HepG2 (cell line): ENCODE measurements around the gene H1-8. TPM values are rescaled to one million over a fixed set of nuclear protein-coding genes. Genes with fewer than 3 reads are reported as not detected.

Source experiments
- ATAC-seq: fragments of 200-7000 bp; cut with Tn5 transposase; 3 replicates; pipeline ENCODE4 v1.9.1; 2020; ENCODE audit warnings: mild to moderate bottlenecking, moderate library complexity
- BruUV-seq: library from RNA; stranded (reverse); fragments of 400-500 nt; replicated peaks from 2 replicates; lab custom pipeline; 2021; lab: Mats Ljungman, UMichigan
- CTCF ChIA-PET: fragments of 300-600 bp; formaldehyde crosslinking; extraction: SDS; loops from one replicate; lab custom pipeline; 2021; ENCODE audit warnings: low total read pairs, inconsistent platforms, low intra/inter-chr PET ratio; lab: Yijun Ruan, JAX
- POLR2A ChIA-PET: fragments of 350-600 bp; sonication (Branson Sonifier 250); formaldehyde crosslinking; loops from one replicate; lab custom pipeline; 2020; ENCODE audit warnings: antibody characterized with exemption, inconsistent platforms; lab: Yijun Ruan, JAX
- DNase-seq: peaks from one replicate; pipeline ENCODE4 v3.0.0-alpha.2; 2015; ENCODE audit warnings: low spot score
- FAIRE-seq: peaks from 3 replicates; lab custom pipeline; 2011; peaks lifted over from hg19 to GRCh38; lab: Jason Lieb, UNC
- H2AFZ ChIP-seq: one replicate; pipeline ENCODE4 v1.6.1; 2011; ENCODE audit warnings: low read length, inconsistent platforms
- H3K27ac ChIP-seq: fragments of 300-600 bp; 3 replicates; pipeline ENCODE4 v1.8.0; 2011; ENCODE audit warnings: mixed run types, mild to moderate bottlenecking, mixed read lengths, low read length, inconsistent platforms; ENCODE audit not compliant: insufficient read depth; ENCODE audit errors: extremely low read length
- H3K27me3 ChIP-seq, 2 experiments: fragments of 200-600 bp in 1 of 2; 2 replicates in 1 of 2; 3 replicates in 1 of 2; pipeline versions ENCODE4 v1.6.0 to v1.8.0; 2011; ENCODE audit warnings: low read length in 2 of 2, mild to moderate bottlenecking in 2 of 2, moderate library complexity in 2 of 2, inconsistent platforms in 1 of 2; ENCODE audit not compliant: insufficient read depth in 2 of 2, control insufficient read depth in 1 of 2
- H3K36me3 ChIP-seq, 2 experiments: fragments of 200-600 bp in 1 of 2; replicated peaks in 1 of 2; 2 replicates in 1 of 2; 3 replicates in 1 of 2; pipeline versions ENCODE4 v1.5.1 to v1.8.0; 2011; ENCODE audit warnings: low read length in 2 of 2, inconsistent platforms in 1 of 2; ENCODE audit not compliant: insufficient read depth in 2 of 2, control insufficient read depth in 1 of 2
- H3K4me1 ChIP-seq: 2 replicates; pipeline ENCODE4 v1.5.1; 2012; ENCODE audit warnings: low read length, inconsistent platforms; ENCODE audit not compliant: insufficient read depth
- H3K4me2 ChIP-seq: 2 replicates; pipeline ENCODE4 v1.6.0; 2011; ENCODE audit warnings: low read depth, low read length, inconsistent platforms
- H3K4me3 ChIP-seq, 3 experiments: fragments of 200-600 bp in 1 of 3; sonication (generic), shearing (Covaris generic) in 1 of 3; replicated peaks in 1 of 3; 2 replicates each; pipeline ENCODE4 v1.5.1; 2011 to 2016; ENCODE audit warnings: low read length in 3 of 3, inconsistent platforms in 2 of 3, low read depth in 2 of 3, mild to moderate bottlenecking in 2 of 3, control low read depth in 1 of 3, mixed read lengths in 1 of 3; ENCODE audit not compliant: insufficient read depth in 1 of 3
- H3K79me2 ChIP-seq: one replicate; pipeline ENCODE4 v1.6.1; 2011; ENCODE audit warnings: low read length, inconsistent platforms; ENCODE audit not compliant: insufficient read depth
- H3K9ac ChIP-seq: 2 replicates; pipeline ENCODE4 v1.6.0; 2011; ENCODE audit warnings: mild to moderate bottlenecking, low read depth, low read length, inconsistent platforms; ENCODE audit not compliant: insufficient read depth
- H3K9me3 ChIP-seq: 2 replicates; pipeline ENCODE4 v1.5.1; 2012; ENCODE audit warnings: mild to moderate bottlenecking, low read length
- H4K20me1 ChIP-seq: 2 replicates; pipeline ENCODE4 v1.6.0; 2011; ENCODE audit warnings: inconsistent platforms, mild to moderate bottlenecking, low read length, moderate library complexity; ENCODE audit not compliant: insufficient read depth
- CAMTA2 ChIP-seq: sonication (generic); formaldehyde crosslinking; IDR thresholded peaks from 2 replicates; pipeline ENCODE4 v1.4.0; 2020; ENCODE audit warnings: mild to moderate bottlenecking, missing genetic modification reagents, borderline replicate concordance
- KMT2B ChIP-seq: IDR thresholded peaks from 2 replicates; pipeline ENCODE4 v1.6.1; 2016; ENCODE audit warnings: missing genetic modification reagents, missing compliant biosample characterization
- MAZ ChIP-seq, 2 experiments: sonication (generic) in 1 of 2; formaldehyde crosslinking in 1 of 2; IDR thresholded peaks; 2 replicates each; pipeline versions ENCODE4 v1.5.0 to v1.6.1; 2012 to 2020; ENCODE audit warnings: low read depth in 2 of 2, mild to moderate bottlenecking in 2 of 2, borderline replicate concordance in 1 of 2, improper control_type of control experiment in 1 of 2, low read length in 1 of 2, missing genetic modification reagents in 1 of 2, moderate library complexity in 1 of 2
- MXD1 ChIP-seq: sonication (generic); formaldehyde crosslinking; IDR thresholded peaks from 2 replicates; pipeline ENCODE4 v1.4.0; 2020; ENCODE audit warnings: mild to moderate bottlenecking, missing genetic modification reagents
- POGZ ChIP-seq: sonication (generic); formaldehyde crosslinking; IDR thresholded peaks from 2 replicates; pipeline ENCODE4 v1.4.0; 2020; ENCODE audit warnings: mild to moderate bottlenecking, missing genetic modification reagents
- SKI ChIP-seq: fragments of 450-650 bp; IDR thresholded peaks from one replicate; pipeline ENCODE4 v1.6.1; 2018; ENCODE audit warnings: mild to moderate bottlenecking; ENCODE audit not compliant: partially characterized antibody
- SYNCRIP ChIP-seq: fragments of 200-400 bp; formaldehyde crosslinking; IDR thresholded peaks from 2 replicates; pipeline ENCODE4 v1.6.1; 2018; ENCODE audit warnings: mild to moderate bottlenecking, low read depth, low read length; ENCODE audit not compliant: insufficient read depth
- TBX2 ChIP-seq: sonication (generic); formaldehyde crosslinking; IDR thresholded peaks from 2 replicates; pipeline ENCODE4 v1.5.0; 2020; ENCODE audit warnings: missing genetic modification reagents, mild to moderate bottlenecking, borderline replicate concordance
- YEATS4 ChIP-seq: sonication (generic); formaldehyde crosslinking; IDR thresholded peaks from 2 replicates; pipeline ENCODE4 v1.4.0; 2020; ENCODE audit warnings: missing genetic modification reagents, borderline replicate concordance
- ZC3H4 ChIP-seq: sonication (generic); formaldehyde crosslinking; IDR thresholded peaks from 2 replicates; pipeline ENCODE4 v1.4.0; 2020; ENCODE audit warnings: missing genetic modification reagents, borderline replicate concordance
- ZNF30 ChIP-seq: sonication (generic); formaldehyde crosslinking; IDR thresholded peaks from 2 replicates; pipeline ENCODE4 v1.5.0; 2020; ENCODE audit warnings: mild to moderate bottlenecking, missing genetic modification reagents
- ZNF749 ChIP-seq: sonication (generic); formaldehyde crosslinking; IDR thresholded peaks from 2 replicates; pipeline ENCODE4 v1.8.0; 2022; ENCODE audit warnings: mild to moderate bottlenecking, missing genetic modification reagents, moderate library complexity, borderline replicate concordance
- WGBS: methylation state at CpG from one replicate; pipeline ENCODE4 v1.1.6; 2017; ENCODE audit warnings: low lambda C conversion rate; 5-methylcytosine and 5-hydroxymethylcytosine counted together
- in situ Hi-C: cut with HindIII; loops from 2 replicates; pipeline ENCODE4 v1.10.0; 2017; ENCODE audit warnings: low pct_unique_long_range_greater_than_20kb; ENCODE audit not compliant: extremely low pct_ligation_motif_present
- intact Hi-C: fragments of 100-400 bp; cut with micrococcal nuclease; formaldehyde crosslinking; loops from one replicate; pipeline ENCODE4 v1.10.0; 2022; ENCODE audit not compliant: unreplicated experiment
- polyA plus RNA-seq, 8 experiments: library from polyadenylated mRNA; depleted of rRNA in 3 of 8; stranded (reverse) in 7 of 8; unstranded in 1 of 8; fragments of >200 nt; fragmentation: Illumina TruSeq in 4 of 8; extraction: Trizol in 4 of 8; gene quantifications; 2 replicates each; pipeline versions ENCODE4 v1.2.1 to v1.2.3, GENCODE V29; 2011 to 2016; ENCODE audit warnings: low read depth in 4 of 8, missing spikeins in 1 of 8, mixed read lengths in 1 of 8; ENCODE audit not compliant: insufficient read depth in 1 of 8
- total RNA-seq, 5 experiments: library from RNA; depleted of rRNA; stranded (reverse); fragments of >200 nt; fragmentation: Illumina TruSeq; extraction: Trizol; gene quantifications; 2 replicates each; pipeline ENCODE4 v1.2.3, GENCODE V29; 2016; ENCODE audit warnings: low read depth in 1 of 5
- TF ChIP-seq, protein P1 (sequence below): sonication (generic); formaldehyde crosslinking; IDR thresholded peaks from 2 replicates; pipeline ENCODE4 v1.4.0; 2020; ENCODE audit warnings: low read depth, missing genetic modification reagents
- TF ChIP-seq, protein P2 (sequence below), 2 experiments: sonication (generic) in 1 of 2; formaldehyde crosslinking in 1 of 2; IDR thresholded peaks; 2 replicates each; pipeline versions ENCODE4 v1.4.0 to v1.6.1; 2018 to 2020; ENCODE audit warnings: missing genetic modification reagents in 2 of 2, borderline replicate concordance in 1 of 2, low read depth in 1 of 2, mild to moderate bottlenecking in 1 of 2, missing biosample characterization in 1 of 2

Gene H1-8
- total and polyA plus RNA-seq, 2 of the 13 experiments (the other 11 are each of a cell fraction or from before 2014, with no cell fraction given) = 0.08 TPM; not detected in 1

- TF ChIP-seq, protein P1, sequence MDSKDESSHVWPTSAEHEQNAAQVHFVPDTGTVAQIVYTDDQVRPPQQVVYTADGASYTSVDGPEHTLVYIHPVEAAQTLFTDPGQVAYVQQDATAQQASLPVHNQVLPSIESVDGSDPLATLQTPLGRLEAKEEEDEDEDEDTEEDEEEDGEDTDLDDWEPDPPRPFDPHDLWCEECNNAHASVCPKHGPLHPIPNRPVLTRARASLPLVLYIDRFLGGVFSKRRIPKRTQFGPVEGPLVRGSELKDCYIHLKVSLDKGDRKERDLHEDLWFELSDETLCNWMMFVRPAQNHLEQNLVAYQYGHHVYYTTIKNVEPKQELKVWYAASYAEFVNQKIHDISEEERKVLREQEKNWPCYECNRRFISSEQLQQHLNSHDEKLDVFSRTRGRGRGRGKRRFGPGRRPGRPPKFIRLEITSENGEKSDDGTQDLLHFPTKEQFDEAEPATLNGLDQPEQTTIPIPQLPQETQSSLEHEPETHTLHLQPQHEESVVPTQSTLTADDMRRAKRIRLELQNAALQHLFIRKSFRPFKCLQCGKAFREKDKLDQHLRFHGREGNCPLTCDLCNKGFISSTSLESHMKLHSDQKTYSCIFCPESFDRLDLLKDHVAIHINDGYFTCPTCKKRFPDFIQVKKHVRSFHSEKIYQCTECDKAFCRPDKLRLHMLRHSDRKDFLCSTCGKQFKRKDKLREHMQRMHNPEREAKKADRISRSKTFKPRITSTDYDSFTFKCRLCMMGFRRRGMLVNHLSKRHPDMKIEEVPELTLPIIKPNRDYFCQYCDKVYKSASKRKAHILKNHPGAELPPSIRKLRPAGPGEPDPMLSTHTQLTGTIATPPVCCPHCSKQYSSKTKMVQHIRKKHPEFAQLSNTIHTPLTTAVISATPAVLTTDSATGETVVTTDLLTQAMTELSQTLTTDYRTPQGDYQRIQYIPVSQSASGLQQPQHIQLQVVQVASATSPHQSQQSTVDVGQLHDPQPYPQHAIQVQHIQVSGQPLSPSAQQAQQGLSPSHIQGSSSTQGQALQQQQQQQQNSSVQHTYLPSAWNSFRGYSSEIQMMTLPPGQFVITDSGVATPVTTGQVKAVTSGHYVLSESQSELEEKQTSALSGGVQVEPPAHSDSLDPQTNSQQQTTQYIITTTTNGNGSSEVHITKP (CRISPR knock-in tag) = no peak
- TF ChIP-seq MXD1 (CRISPR knock-in tag) = no peak
Measured at GRCh38 chr3:129554356-129555152, 11.6 kb downstream of the H1-8 start (continued).

DNA sequence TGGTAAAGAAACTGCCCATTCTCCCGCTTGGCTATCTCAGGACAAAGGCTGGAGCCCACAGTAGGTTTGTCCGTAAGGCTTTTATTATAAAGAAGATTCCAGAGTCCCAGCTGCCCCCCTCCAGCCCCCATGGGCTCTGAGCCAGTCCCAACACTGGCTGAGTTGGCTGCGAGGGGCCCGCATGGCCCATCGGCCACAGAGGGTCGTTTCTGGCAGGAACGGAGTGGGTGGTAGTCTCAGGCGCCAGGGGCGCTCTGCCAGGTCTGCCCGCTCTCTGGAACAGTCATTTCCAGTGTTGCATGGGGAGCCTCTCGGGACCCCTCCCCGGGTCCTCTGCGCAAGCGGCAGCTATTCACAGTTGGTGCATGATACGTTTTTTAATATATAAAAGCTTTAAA is 12.2 kb downstream of the H1-8 start:
- no peak overlapping the region for H2AFZ ChIP-seq
- H3K4me3 ChIP-seq = no peak overlapping the region
- CTCF ChIA-PET = no interaction called here
- H3K4me1 ChIP-seq = peaks cover 50% of the 10 kb centered on the region
- no peaks in the 10 kb centered on the region; a peak in 1 of 5 replicates for H3K27me3 ChIP-seq
- ATAC-seq (no peak), FAIRE-seq (no peak), DNase-seq (no peak)
- intact Hi-C loops = loop anchor here (10.0 kb wide), 1 partner anchor 60 kb away; no protein-coding TSS in a partner anchor
- in situ Hi-C loops = no loop called here
- no peak overlapping the region for H3K4me2 ChIP-seq
- no TSS peak for BruUV-seq
- H3K36me3 ChIP-seq = peaks cover 7 to 12% of the 10 kb centered on the region in 2 experiments; a peak in 3 of 5 replicates
- H3K9me3 ChIP-seq = no peaks in the 10 kb centered on the region
- H3K9ac ChIP-seq = no peak overlapping the region
- H3K79me2 ChIP-seq = no peaks in the 10 kb centered on the region
- H3K27ac ChIP-seq = no peak overlapping the region
- POLR2A ChIA-PET = interaction anchor here (1.0 to 2.2 kb wide), 4 partner anchors 8 to 65 kb away, joined by 3 to 11 read pairs (median 4); no protein-coding TSS in a partner anchor
- no peaks in the 10 kb centered on the region for H4K20me1 ChIP-seq
- TF ChIP-seq ZNF749 (CRISPR knock-in tag) = no peak
- no peak for TF ChIP-seq TBX2 (CRISPR knock-in tag)
- no peak for TF ChIP-seq KMT2B (CRISPR knock-in tag)
- TF ChIP-seq YEATS4 = no peak
- TF ChIP-seq MAZ (IDR thresholded peaks at IDR 0.05; ENCODE audit: borderline replicate concordance, low read depth, low read length) = no peak
- TF ChIP-seq MAZ (CRISPR knock-in tag; IDR thresholded peaks at IDR 0.05; ENCODE audit: low read depth) = no peak
- no peak for TF ChIP-seq SYNCRIP
- TF ChIP-seq CAMTA2 (CRISPR knock-in tag) = no peak
- TF ChIP-seq, protein P2, sequence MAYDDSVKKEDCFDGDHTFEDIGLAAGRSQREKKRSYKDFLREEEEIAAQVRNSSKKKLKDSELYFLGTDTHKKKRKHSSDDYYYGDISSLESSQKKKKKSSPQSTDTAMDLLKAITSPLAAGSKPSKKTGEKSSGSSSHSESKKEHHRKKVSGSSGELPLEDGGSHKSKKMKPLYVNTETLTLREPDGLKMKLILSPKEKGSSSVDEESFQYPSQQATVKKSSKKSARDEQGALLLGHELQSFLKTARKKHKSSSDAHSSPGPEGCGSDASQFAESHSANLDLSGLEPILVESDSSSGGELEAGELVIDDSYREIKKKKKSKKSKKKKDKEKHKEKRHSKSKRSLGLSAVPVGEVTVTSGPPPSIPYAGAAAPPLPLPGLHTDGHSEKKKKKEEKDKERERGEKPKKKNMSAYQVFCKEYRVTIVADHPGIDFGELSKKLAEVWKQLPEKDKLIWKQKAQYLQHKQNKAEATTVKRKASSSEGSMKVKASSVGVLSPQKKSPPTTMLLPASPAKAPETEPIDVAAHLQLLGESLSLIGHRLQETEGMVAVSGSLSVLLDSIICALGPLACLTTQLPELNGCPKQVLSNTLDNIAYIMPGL (CRISPR knock-in tag; IDR thresholded peaks at IDR 0.05; ENCODE audit: borderline replicate concordance in 1 of 2, low read depth in 1 of 2) = no peak
- no peak for TF ChIP-seq ZC3H4 (CRISPR knock-in tag)
- no peak for TF ChIP-seq SKI
- no peak for TF ChIP-seq ZNF30 (CRISPR knock-in tag)
- no peak for TF ChIP-seq POGZ
- WGBS = 95% methylated on average over 10 of the region's 15 CpGs
